ENCODE measurements around the gene KLHL18.

The KLHL18 gene

DNA sequence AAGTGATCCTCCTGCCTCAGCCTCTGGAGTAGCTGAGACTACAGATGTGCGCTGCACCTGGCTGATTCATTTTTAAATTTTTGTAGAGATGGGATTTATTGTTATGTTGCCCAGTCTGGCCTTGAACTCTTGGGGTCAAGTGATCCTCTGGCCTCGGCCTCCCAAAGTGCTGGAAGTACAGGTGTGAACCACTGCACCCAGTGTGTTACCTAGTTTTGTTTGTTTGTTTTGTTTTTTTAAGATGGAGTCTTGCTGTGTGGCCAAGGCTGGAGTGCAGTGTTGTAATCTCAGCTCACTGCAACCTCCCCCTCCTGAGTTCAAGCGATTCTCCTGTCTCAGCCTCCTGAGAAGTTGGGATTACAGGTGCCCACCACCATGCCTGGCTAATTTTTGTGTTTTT is 110.2 kb downstream of the KLHL18 start:
- Histone ChIP-seq H3K9ac (ENCODE audit: low read depth, low read length, poor library complexity, severe bottlenecking) (no peak overlapping the region), H3K9me2 (replicated peaks; ENCODE audit: low read depth, low read length) (no peaks in the 10 kb centered on the region), H3K27me3 (ENCODE audit: insufficient read depth, low read length, poor library complexity, severe bottlenecking) (no peaks in the 10 kb centered on the region), H4K20me1 (ENCODE audit: insufficient read depth, low read length, poor library complexity, severe bottlenecking) (peaks cover 24% of the 10 kb centered on the region), H3K9me3 (ENCODE audit: insufficient read depth, low read depth, low read length) (no peaks in the 10 kb centered on the region), H3K79me2 (ENCODE audit: insufficient read depth, low read length) (peaks cover 76% of the 10 kb centered on the region), H3K4me1 (ENCODE audit: insufficient read depth, low read length, poor library complexity, severe bottlenecking) (no peaks in the 10 kb centered on the region), H3K36me3 (ENCODE audit: insufficient read depth, low read length) (peaks cover 27% of the 10 kb centered on the region; the same call in 1 of the 2 replicates), H3F3A (ENCODE audit: low read depth) (no peaks in the 10 kb centered on the region), H2AFZ (ENCODE audit: low read length) (no peak overlapping the region), H3K4me2 (ENCODE audit: low read depth, low read length, poor library complexity, severe bottlenecking) (no peak overlapping the region), H3K4me3 (ENCODE audit: low read length, poor library complexity, severe bottlenecking) (no peak overlapping the region)
- TF ChIP-seq EZH2phosphoT487 (IDR thresholded peaks at IDR 0.05; ENCODE audit: borderline replicate concordance) = no peak
- no peak for TF ChIP-seq CTCF (conservative IDR thresholded peaks at IDR 0.05; ENCODE audit: low read length)

- Histone ChIP-seq H3K4me3 (ENCODE audit: low read length, poor library complexity, severe bottlenecking) (no peak overlapping the region), H3K79me2 (ENCODE audit: insufficient read depth, low read length) (peaks cover 64% of the 10 kb centered on the region), H4K20me1 (ENCODE audit: insufficient read depth, low read length, poor library complexity, severe bottlenecking) (peaks cover 23% of the 10 kb centered on the region), H3F3A (ENCODE audit: low read depth) (no peaks in the 10 kb centered on the region), H3K9me2 (replicated peaks; ENCODE audit: low read depth, low read length) (no peaks in the 10 kb centered on the region), H3K4me2 (ENCODE audit: low read depth, low read length, poor library complexity, severe bottlenecking) (no peak overlapping the region), H3K9me3 (ENCODE audit: insufficient read depth, low read depth, low read length) (no peaks in the 10 kb centered on the region), H3K36me3 (ENCODE audit: insufficient read depth, low read length) (peaks cover 26% of the 10 kb centered on the region; the same call in 1 of the 2 replicates), H2AFZ (ENCODE audit: low read length) (no peak overlapping the region), H3K9ac (ENCODE audit: low read depth, low read length, poor library complexity, severe bottlenecking) (no peak overlapping the region), H3K4me1 (ENCODE audit: insufficient read depth, low read length, poor library complexity, severe bottlenecking) (no peaks in the 10 kb centered on the region), H3K27me3 (ENCODE audit: insufficient read depth, low read length, poor library complexity, severe bottlenecking) (no peaks in the 10 kb centered on the region)
- TF ChIP-seq CTCF (conservative IDR thresholded peaks at IDR 0.05; ENCODE audit: low read length) (no peak), EZH2phosphoT487 (IDR thresholded peaks at IDR 0.05; ENCODE audit: borderline replicate concordance) (no peak)
Measured at GRCh38 chr3:47394140-47394870, 111.6 kb downstream of the KLHL18 start.

DNA sequence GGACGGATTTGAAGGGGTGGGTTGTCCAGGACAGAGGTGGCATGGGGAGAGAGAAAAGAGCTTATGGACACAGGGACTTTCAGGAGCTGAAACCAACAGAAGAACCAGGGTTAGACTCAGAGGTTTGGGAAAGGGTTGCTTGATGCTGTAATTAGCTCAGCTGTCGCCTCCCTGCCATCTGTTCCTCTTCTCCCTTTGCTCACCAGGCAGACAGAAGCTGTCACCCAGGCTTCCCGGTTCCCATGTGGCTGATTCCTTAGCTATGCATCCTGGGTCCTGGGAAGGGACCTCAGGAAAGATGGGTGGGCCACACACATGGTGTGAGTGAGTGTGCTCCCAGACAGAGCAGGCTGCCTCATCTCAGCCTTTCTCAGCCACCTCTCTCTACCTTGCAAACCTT is 112.1 kb downstream of the KLHL18 start:
- Histone ChIP-seq H4K20me1 (ENCODE audit: insufficient read depth, low read length, poor library complexity, severe bottlenecking) (peaks cover 24% of the 10 kb centered on the region), H3K79me2 (ENCODE audit: insufficient read depth, low read length) (peaks cover 59% of the 10 kb centered on the region), H3K9ac (ENCODE audit: low read depth, low read length, poor library complexity, severe bottlenecking) (no peak overlapping the region), H3K9me2 (replicated peaks; ENCODE audit: low read depth, low read length) (no peaks in the 10 kb centered on the region), H3K4me1 (ENCODE audit: insufficient read depth, low read length, poor library complexity, severe bottlenecking) (no peaks in the 10 kb centered on the region), H3K36me3 (ENCODE audit: insufficient read depth, low read length) (peaks cover 32% of the 10 kb centered on the region; the same call in 1 of the 2 replicates), H3K4me3 (ENCODE audit: low read length, poor library complexity, severe bottlenecking) (no peak overlapping the region), H3K4me2 (ENCODE audit: low read depth, low read length, poor library complexity, severe bottlenecking) (no peak overlapping the region), H3K27me3 (ENCODE audit: insufficient read depth, low read length, poor library complexity, severe bottlenecking) (no peaks in the 10 kb centered on the region), H2AFZ (ENCODE audit: low read length) (no peak overlapping the region), H3F3A (ENCODE audit: low read depth) (no peaks in the 10 kb centered on the region), H3K9me3 (ENCODE audit: insufficient read depth, low read depth, low read length) (no peaks in the 10 kb centered on the region)
- TF ChIP-seq EZH2phosphoT487 (IDR thresholded peaks at IDR 0.05; ENCODE audit: borderline replicate concordance) (no peak), CTCF (conservative IDR thresholded peaks at IDR 0.05; ENCODE audit: low read length) (no peak)
